Fibroblast of skin of abdomen (primary cell): Measurements from ENCODE around the gene MPDZ.

Experiments
- DNase-seq: peaks from one replicate; pipeline ENCODE4 v3.0.0-alpha.2; 2013

The MPDZ gene

DNA sequence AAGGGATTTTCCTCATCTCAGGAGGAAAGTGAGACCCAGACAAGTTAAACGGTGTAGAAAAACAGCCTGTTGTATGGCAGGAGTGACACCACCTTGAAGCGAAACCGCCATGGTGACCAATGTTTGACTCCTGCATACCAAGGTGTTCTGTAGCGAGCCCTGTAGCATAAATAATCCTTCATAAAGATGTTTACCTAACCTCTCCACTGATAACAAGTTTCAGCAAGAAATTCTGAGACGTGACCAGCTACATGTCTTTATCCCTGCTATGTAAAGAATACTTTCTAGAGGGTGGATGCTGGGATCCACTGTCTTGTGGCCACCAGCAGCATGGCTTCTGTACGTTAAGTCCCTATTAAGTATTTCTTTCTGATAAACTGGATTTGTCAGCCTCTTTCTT, 148.1 kb downstream of the MPDZ start:
- DNase-seq, result no peak

- no peak for DNase-seq
Observed at GRCh38 chr9:13128266-13128860, 151.1 kb downstream of the MPDZ start.

- DNase-seq, result no peak
Observed at GRCh38 chr9:13127131-13127530, 152.4 kb downstream of the MPDZ start.

DNA sequence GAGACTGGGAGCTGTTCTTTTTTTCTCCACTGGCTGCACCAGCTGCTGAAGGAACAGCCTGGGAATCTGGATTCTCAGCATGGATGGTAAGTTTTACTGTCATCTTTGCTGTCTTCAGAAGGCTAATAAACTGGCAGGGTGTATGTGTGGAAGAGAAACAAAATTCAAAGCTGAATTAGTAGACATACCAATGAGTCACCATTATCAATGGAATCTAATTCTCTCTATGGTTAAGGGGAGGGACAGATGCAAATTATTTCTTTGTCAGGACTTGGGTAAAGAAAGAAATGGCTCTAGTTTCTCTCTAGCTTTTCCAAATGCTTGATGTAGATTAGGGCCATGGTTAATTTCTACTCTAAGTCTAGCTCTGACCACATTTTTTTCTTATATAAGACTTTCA, 154.2 kb downstream of the MPDZ start:
- no peak for DNase-seq

DNA sequence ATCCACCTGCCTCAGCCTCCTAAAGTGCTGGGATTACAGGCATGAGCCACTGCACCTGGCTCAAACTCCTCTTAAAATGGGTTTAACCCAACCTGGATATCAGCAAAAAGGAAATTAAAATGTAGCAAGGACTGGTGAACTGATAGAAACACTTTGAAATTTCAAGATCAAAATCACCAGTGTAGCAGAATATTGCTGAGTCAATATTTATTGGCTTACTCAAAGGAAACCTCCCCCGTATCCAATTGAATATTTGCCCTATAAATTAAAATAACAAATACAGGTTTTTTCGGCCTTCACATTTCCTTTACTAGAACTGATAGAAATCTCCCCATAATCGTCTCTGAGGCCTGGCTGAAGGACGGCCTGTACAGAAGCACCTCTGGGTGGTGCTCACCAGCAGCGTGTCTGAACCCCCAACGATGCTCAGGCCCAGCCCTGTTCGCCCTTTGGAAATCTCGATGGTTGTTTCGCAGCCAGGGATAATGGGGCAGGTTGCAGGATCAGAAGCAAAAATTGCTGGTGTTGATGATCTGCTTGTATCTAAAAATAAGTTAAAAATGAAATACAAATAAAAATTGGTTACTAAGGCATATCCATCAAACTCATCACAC, 156.6 kb downstream of the MPDZ start:
- DNase-seq, result no peak

GRCh38 chr9:13118313-13118712, 161.2 kb downstream of the MPDZ start:
- no peak for DNase-seq

- DNase-seq, result no peak
Observed at GRCh38 chr9:13116292-13116691, 163.2 kb downstream of the MPDZ start.

- DNase-seq, result peak; percentile 36
Observed at GRCh38 chr9:13113751-13114150, 165.7 kb downstream of the MPDZ start.

DNA sequence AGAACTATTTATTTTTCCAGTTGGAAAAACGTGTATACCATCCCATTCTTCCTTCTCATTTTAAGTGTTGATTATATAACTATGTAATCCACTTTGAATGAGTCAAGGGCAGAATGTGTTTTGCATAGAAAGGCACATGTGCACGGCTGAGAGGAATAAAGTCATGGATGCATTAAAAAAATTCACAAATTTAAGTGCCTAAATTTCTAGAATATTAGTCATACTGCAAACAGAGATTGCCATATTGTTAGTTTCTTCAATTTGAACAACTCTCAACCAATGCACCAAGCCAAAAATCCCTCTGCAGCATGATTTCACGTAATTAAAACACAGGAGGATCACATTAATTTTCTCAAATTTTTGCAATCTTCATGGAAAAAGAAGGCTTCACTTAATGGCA, 166.3 kb downstream of the MPDZ start:
- DNase-seq, result peak; percentile 78

GRCh38 chr9:13111778-13112177, 167.7 kb downstream of the MPDZ start:
- DNase-seq, result no peak

GRCh38 chr9:13110766-13111417, 168.6 kb downstream of the MPDZ start:
- no peak for DNase-seq

DNA sequence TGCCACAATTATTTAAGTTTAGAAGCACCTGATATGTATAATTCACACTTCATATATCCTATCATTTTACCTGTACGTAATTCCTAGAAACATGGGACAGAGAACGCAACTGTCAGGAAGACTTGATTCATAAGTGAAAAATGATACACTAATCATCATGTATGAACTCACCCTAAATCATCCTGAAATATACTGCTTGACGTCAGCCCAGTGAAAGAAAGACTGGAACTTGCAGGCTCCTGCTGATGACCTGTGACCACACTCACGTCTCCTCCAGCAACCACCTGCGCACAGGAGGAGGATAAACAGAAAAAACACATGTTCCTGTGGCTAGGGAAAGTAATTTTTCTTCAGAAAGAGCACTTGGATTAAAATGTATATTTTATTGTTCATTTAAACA, 169.7 kb downstream of the MPDZ start:
- DNase-seq, result no peak

GRCh38 chr9:13107008-13107407, 172.5 kb downstream of the MPDZ start:
- no peak for DNase-seq

GRCh38 chr9:13100914-13101572, 178.4 kb downstream of the MPDZ start:
- no peak for DNase-seq

- no peak for DNase-seq
Observed at GRCh38 chr9:13095056-13095455, 184.4 kb downstream of the MPDZ start.

- no peak for DNase-seq
Observed at GRCh38 chr9:13090628-13091027, 188.9 kb downstream of the MPDZ start.

GRCh38 chr9:13089666-13090065, 189.8 kb downstream of the MPDZ start:
- DNase-seq, result no peak

GRCh38 chr9:13088720-13089427, 190.6 kb downstream of the MPDZ start:
- peak; percentile 58 for DNase-seq

- peak; percentile 63 for DNase-seq
Observed at GRCh38 chr9:13083963-13084528, 195.4 kb downstream of the MPDZ start.

GRCh38 chr9:13083366-13083765, 196.1 kb downstream of the MPDZ start:
- DNase-seq, result no peak

GRCh38 chr9:13082796-13083195, 196.7 kb downstream of the MPDZ start:
- no peak for DNase-seq

GRCh38 chr9:13078164-13078563, 201.3 kb downstream of the MPDZ start:
- no peak for DNase-seq

- no peak for DNase-seq
Observed at GRCh38 chr9:13076616-13077015, 202.9 kb downstream of the MPDZ start.
